GM21723 (cell line): ENCODE results near the gene TMED9.
"Not testable (repeated sequence)": the region's sequence is repeated elsewhere in the genome, so short reads cannot be mapped to it uniquely, and the experiment has no call there.

Experiments used
- ATAC-seq: cut with Tn5 transposase; IDR thresholded peaks from one replicate; pipeline ENCODE4 v1.9.1; 2021; ENCODE audit warnings: mild to moderate bottlenecking, moderate library complexity; ENCODE audit not compliant: unreplicated experiment

The TMED9 gene

DNA sequence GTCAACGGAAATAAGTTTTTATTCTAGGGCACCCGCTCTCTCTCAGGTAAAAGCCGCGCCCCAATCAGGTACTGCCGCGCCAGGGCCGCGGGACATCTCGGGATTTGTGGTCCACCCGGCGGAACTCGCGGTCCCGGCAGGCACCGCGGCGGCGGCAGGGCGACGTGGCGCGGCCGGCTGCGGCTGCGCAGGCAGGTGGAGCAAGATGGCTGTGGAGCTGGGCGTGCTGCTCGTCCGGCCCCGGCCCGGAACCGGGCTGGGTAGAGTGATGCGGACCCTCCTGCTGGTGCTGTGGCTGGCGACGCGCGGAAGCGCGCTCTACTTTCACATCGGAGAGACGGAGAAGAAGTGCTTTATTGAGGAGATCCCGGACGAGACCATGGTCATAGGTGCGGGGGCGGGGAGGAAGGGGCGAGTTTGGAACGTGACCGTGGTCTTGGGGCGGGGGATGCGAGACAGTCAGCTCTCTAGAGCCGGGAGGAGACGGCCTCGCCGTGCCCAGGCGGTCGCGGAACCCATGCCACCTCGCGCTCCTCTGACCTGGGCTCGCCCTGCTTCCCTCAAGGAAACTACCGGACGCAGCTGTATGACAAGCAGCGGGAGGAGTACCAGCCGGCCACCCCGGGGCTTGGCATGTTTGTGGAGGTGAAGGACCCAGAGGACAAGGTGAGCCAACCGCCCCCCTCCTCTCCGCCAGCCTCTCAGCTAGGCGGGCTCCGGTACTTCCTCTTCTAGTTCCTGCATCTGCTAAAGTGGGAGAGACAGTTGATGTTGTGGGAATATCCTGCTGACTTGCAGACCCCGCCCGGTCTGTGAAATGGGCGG, at the start of gene TMED9:
TMED9 (plus strand) TSS at position 194 of the 825 bp plus-strand sequence; CDS start at position 206, 12 bp downstream.
- ATAC-seq, result peak; percentile 93

DNA sequence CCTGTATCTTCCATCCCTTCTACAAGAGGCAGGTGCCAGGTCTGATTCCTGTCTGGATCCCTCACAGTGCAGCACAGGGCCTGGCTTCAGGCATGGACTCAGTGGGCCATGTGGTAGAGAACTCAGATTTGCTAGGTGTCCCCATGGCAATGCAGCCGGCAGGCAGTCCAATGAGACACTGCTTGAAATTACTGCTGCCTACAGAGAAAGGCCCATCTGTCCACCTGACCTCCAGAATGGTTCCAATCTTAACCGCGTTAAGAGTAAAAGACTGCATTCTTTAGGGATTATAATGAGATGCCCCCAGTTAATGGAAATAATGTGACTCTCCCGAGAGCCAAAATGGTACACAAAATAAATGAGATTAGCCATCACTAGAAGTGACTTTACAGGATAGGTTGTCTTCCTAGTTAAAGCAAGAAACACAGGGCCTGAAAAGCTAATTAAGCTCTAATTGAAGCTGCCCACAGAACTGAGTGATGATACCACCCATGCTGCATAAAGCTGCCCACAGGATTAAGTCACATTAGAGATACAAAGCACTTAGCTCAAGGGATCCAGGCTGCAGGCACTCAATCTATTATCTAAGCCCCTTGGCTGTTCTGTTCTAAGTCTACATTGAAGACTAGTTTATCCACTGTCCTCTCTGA, 49.1 kb upstream of the TMED9 start:
- ATAC-seq, result no peak

DNA sequence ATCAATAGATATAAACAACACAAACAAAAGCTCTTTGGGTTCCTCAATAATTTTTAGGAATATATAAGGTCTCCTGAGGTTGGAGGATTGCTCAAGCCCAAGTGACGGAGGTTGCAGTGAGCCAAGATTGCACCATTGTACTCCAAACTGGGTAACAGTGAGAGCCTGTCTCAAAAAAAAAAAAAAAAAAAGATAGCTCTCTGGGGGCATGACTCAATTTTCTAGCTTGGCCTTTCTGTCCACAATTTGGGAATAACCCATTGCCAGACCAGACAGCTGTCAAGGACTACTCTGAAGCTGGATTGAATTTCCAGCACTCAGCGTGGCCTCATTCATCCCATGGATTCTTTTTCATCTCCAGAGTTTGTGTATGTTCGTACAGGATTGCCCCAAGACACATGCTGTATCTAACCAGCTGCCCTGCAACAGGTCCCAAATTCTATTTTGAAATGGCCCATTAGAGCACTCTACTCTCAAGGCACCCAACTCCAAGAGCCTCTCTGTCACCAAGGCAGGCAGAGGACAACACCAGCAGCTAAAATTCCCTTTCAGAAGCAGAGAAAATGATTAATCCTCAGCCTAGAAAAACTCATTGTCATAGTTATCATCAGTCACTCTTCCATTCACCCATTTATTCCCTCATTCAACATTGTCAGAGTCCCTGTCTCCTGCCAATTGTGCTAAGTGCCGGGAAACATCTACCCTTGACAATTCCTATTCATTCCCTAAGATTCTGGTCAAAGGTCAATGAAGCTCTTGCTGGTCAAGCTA, 46.3 kb upstream of the TMED9 start:
- ATAC-seq, result no peak

DNA sequence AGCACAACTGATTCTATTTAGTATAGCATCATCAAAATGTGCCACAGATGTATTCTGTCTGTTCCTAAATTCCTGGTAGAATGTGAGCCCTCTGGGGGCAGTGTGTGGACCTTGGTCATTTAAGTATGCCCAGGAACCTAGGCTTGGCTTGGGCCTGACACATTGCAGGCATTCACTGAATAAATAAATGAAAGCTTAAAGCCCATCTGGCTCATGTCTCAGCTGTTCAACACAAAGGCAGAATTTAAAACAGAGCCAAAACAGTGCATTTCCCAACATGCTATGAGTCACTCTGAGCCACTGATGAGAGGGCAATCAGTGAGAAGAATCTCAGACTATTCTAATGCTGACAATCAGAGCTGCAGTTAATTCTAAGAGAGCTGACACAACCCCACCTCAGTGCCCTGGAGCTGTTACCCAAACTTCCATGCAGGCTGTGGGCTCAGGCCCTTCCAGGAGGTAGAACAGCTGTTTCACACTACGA, 45.7 kb upstream of the TMED9 start:
- ATAC-seq, result no peak

DNA sequence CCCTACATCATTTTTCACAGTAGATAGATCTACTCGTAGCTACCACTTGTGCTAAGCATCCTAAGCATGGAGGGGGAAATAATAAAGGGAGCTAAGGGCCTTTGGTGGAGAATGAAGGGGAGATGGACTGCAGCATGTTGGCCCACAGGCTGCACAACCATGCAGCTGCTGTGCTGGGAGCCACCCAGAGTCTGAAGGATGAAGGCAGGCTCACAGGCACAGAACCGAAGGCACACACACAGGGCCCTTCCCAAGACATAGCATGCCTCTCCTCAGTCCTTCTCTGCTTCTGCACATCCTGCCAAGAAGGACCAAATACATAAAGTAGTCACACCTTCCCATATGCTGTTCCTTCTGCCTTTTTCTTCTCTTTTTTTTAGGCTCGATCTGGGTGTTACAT, 44.3 kb upstream of the TMED9 start:
- no peak for ATAC-seq

DNA sequence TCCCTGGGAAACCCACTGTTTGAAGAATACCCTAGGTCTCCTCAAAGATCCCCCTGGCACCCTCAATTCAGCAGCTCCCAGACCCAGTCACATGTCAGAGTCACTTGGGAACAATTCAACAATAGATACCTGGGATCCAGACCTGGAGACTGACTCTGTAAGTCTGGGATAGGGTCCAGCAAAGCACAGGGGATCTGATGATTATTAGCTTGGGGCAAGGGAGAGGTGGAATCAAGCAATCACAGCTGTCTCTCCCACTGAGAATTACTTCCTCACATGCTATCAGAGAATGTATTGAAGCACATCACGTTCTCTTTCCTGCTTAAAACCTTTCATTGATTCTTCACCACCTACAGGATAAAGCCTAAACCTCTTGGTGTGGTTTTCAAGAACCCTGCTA, 43.5 kb upstream of the TMED9 start:
- ATAC-seq, result no peak

DNA sequence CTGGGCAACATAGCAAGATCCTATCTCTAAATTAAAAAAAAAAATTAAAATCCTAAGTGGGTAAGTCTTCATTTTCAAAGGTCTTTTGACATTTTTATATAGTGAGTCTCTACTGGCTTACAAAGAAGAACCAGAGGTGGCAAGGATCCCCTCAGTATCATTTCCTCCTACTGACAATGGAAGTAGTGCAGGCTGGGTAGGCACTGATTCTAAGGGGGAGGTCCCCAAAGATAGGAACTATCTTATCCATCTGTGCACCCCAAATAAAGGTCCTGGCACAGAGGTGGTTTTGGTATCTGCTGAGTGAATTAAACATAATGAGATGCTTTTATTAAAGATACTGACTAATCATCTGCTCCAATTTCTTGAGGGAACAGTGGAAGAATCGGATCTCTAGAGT, 41.9 kb upstream of the TMED9 start:
- ATAC-seq, result no peak

DNA sequence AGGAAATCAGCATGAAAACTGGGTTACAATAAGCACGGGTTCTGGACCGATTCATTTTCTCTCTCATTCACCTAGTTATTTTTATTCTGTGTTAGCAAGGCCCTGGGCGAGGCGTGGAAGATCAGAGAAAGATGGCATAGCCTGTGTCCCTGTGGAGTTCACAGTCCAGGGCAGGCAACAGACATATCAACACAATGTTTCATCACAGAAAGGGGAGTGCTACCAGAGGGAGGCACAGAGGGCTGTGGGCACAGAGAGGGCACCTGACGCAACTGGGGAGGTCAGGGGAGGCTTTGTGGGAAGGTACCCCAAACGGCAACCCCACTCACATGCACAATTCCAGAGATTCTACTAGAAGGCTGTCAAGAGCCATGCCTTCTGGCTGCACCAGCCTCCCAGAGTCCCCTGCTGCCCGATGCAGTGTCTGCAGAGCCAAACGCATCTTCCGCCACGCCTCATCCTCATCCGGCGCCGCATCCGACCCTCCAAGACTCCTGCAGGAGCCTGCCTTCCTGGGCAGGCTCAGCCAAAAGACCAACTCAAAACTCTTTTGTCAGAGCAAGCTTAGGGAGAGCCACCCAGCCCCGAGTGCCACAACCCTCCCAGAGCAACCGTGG, 39.1 kb upstream of the TMED9 start:
- no peak for ATAC-seq

DNA sequence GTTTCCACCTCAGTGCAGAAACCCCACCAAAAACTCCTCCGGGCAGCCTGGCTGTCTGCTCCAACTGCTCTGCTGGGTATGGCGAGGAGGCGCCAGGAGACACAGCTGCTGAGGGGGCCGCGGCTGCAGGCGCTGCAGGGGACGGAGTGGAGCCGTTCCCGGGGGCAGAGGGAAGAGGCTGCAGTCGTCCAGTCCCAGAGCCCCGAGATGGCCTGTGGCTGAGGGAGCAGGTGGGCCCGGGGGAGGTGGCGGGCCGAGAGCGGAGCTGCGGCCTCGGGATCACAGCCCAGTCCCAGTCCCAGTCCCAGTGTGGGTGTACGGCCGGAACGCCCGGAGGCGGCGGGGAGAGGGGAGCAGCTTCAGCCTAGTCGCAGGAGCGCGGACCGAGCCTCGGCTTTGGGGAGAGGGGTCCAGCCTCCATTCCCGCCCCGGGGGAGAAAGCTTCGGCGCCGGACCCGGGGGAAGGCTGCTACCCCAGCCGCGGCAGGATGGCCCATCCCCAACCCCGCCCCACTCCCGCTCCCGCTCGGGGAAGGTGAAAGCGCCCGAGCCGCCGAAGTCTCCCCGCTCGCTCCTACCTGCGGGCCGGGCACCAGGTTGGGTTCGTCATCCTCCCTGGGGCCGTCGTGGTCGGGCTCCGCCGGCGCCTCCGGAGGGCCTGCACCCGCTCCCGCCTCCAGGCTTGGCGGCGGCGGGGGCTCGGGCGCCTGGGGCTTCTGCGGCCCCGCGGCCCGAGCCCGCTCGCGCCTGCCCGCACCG, 38.2 kb upstream of the TMED9 start:
- ATAC-seq, result peak; percentile 48

DNA sequence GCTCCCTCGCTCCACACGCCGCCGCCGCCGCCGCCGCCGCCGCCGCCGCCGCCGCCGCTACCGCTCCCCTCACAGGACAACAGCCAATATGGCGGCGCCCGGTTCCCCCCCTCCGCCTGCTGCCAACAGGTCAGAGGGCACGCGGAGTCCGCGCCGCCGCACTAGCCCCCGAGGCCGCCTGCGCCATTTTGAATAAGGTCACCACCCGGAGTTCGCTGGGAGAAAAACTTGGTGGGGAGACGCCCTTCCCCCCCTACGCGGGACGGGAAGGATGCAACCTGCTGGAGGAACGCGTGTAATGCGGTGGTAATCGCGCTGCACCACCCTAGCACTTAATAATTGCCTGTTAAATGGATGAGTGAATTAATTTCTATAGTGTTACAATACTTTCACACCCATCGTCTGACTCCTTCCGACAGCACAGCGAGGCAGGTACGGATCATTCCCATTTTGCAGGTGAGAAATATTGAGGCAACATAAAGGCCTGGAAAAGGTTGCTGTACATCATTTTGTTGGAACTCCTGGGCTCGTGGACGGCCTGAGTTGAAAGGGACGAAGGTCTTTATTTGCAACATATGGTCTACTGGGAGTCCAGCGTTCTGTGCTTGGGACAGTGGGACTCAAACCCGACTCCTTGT, 37.4 kb upstream of the TMED9 start, which contains the start of gene FAM193B:
FAM193B (minus strand) TSS at position 90 of the 638 bp plus-strand sequence. CDS start 105 bp downstream, outside the sequence.
- peak; percentile 87 for ATAC-seq

DNA sequence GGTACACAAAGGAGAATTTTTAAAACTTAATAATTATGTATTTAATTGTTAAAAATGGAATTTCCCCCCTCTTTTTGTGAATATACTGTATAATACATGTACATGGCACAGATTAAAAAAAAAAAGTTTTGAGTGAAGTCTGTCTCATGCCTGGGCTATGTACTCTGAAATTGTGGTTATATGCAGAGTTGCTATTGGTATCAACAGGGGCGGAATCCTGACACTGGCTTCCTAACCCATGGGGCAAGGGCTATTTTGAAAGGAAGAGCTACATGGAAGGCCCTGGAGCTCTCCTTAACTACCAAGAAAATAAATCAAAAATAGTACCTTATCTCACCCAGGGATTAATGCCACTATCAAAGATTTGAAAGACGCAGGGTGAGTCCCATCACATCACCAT, 36.8 kb upstream of the TMED9 start:
- ATAC-seq, result no peak

DNA sequence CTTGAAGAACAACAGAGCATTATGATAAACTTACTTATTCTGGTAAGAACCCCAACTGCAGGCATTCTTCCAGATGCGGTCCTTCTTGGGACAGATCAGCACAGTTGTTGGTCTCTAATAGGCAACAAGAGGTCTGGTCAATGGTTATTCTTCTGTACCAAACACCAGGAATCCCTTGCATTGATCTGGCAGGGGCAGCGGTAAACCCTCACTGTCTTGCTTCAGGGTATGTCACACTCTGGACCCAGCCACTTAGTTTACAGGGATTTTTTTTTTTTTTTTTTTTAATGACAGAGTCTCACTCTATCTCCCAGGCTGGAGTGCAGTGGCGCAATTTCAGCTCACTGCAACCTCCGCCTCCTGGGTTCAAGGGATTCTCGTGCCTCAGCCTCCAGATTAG, 36.3 kb upstream of the TMED9 start:
- ATAC-seq, result no peak

DNA sequence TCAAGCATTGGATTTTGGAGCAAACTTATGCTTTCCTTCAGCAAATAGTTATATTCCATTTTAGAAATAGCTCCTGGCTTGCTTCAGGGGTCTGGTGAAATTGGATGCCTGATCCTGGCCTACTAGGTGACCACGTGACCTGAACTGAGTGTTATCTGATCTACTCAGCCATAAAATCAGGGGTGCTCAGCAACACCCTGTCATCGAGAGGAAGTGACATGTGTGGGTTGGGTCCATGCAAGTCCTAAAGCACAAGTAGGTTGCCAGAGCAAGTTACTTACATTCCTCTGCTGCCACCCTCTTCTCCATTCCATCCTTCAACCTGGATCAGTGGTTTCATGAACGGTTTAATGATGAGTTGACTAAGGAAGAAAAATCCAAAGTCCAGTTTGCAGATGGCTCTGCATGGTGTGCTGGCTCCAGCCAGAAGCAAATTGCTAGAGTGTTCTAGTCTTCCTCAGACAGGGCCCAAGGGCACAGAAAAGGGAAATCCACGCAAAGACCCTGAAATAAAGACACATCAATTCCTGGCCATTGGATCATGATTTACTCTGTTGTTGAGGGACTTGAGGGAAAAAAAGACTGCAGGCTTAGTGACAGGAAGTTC, 34.9 kb upstream of the TMED9 start:
- ATAC-seq, result no peak

DNA sequence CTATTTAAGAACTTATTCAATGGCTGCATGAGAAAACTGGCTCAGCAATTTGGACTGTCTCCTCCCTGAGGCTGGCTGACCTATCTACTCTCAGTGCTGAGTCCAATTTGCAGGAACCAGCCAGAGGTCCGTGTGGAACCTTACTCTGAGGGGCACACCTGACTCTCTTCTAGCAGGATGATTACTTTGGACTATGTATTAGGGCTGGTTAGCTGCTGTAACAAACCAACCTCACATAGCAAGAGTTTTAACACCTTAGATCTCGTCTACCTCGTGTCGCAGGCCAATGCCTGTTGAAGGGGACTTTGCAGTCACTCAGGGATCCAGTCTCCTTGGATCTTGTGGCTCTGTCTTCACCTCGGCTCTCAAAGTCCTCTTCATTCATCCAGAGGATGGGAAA, 34.2 kb upstream of the TMED9 start:
- no peak for ATAC-seq

DNA sequence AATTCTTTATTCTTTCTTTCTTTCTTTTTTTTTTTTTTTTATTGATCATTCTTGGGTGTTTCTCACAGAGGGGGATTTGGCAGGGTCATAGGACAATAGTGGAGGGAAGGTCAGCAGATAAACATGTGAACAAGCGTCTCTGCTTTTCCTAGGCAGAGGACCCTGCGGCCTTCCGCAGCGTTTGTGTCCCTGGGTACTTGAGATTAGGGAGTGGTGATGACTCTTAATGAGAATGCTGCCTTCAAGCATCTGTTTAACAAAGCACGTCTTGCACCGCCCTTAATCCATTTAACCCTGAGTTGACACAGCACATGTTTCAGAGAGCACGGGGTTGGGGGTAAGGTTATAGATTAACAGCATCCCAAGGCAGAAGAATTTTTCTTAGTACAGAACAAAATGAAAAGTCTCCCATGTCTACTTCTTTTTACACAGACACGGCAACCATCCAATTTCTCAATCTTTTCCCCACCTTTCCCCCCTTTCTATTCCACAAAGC, 32.5 kb upstream of the TMED9 start:
- ATAC-seq, result not testable (repeated sequence)

DNA sequence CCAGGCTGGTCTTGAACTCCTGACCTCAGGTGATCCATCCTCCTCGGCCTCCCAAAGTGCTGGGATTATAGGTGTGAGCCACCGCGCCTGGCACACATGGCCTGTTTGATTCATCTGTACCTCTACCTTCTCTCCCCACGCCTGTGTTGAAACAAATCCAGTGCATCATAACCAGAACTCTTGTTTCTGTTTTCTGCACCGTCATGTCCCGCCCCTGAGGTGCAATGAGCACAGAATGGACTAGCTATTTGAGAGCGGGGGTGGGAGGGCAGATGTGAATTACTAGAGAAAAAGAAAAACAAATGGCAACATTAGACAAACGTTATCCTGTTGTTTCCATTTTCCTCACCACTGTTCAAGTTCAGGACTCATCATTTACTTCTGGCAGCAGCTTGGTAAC, 27.0 kb upstream of the TMED9 start:
- ATAC-seq, result no peak

DNA sequence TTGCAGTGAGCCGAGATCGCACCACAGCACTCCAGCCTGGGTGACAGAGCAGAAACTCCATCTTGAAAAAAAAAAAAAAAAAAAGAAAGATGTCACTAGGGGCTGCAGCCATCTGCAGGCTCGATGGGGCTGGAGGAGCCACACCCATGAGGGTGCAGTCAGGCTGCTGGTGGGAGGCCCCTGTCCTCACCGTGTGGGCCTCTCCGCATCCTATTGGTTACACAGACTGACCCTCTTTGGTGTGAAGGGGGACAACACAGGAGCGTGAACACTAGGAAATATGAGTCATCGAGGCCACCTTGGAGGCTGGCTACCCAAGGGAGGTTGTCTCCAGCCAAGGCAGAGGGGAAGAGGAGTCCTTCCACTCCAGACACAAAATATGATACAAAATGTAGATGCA, 23.7 kb upstream of the TMED9 start:
- ATAC-seq, result no peak

DNA sequence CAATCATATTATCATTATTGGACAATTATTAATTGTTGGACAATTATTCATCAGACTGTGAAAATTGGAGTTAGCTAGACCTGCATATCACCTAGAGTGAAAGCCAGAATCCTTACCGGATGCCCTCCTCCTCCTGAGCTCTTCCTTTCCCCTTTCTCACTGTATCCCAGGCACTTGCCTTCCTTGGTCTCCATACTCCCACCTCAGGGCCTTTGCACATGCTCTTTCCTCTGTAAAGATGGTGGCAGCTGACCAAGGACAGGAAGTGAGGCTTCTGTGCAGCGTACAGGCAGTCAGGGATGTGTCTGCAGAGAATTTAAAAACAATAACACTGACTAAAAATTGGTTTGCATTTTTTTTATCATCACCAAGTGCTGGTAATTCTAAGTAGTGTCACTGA, 22.1 kb upstream of the TMED9 start:
- no peak for ATAC-seq

DNA sequence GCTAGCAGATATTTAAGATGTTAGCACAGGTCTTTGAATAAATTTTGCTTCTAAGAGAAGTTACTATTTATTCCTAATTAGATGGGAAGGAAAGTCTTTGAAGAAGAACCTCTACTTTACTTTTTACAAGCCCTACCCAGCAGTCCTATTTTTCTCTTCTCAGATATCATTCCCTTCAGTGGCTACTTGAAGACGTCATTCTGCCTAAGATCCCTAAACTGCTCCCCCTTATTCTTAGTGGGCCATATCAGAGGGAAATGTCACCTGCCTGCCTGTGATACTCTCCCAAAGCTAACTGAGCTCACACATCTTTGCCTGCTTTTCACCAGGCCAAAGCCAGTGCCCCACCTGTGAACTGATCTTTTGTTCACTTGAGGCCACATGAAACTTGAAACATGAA, 16.5 kb upstream of the TMED9 start:
- ATAC-seq, result no peak
